Lower lobe of right lung (tissue), 2 donors: ENCODE results near the gene SLC6A1. TPM values are rescaled to one million over a fixed set of nuclear protein-coding genes. Genes with fewer than 3 reads are reported as not detected.
A peak's percentile ranks its signal among the peaks of the same experiment; 100 is the strongest.

Source experiments
- ATAC-seq, 2 donors: fragments of 200-7000 bp; cut with Tn5 transposase; one replicate each; pipeline ENCODE4 v1.9.1; 2020 to 2022; ENCODE audit warnings: mild to moderate bottlenecking in 2 of 2, moderate library complexity in 2 of 2
- DNase-seq: peaks from one replicate; pipeline ENCODE4 v3.0.0-alpha.2; 2020
- H3K27ac ChIP-seq: fragments of 200-600 bp; one replicate; pipeline ENCODE4 v1.8.0; 2022
- H3K27me3 ChIP-seq: fragments of 200-600 bp; one replicate; pipeline ENCODE4 v1.8.0; 2022; ENCODE audit warnings: low read depth
- H3K36me3 ChIP-seq: fragments of 200-600 bp; one replicate; pipeline ENCODE4 v1.8.0; 2022; ENCODE audit warnings: mild to moderate bottlenecking
- H3K4me1 ChIP-seq: fragments of 200-600 bp; one replicate; pipeline ENCODE4 v1.8.0; 2022
- H3K4me3 ChIP-seq: fragments of 200-600 bp; one replicate; pipeline ENCODE4 v1.8.0; 2022; ENCODE audit warnings: mild to moderate bottlenecking
- H3K9me3 ChIP-seq: fragments of 200-600 bp; one replicate; pipeline ENCODE4 v1.8.0; 2022
- intact Hi-C: fragments of 100-400 bp; cut with DNase I; formaldehyde crosslinking; loops from one replicate; pipeline ENCODE4 v1.11.0; 2022
- total RNA-seq: library from RNA; stranded (reverse); fragmentation: NEBNext Ultra II Directional; extraction: Animal tissue kit (Norgen Biotek cat#: 25700); gene quantifications from one replicate; pipeline ENCODE4 v1.2.1, GENCODE V29; 2021
- TF ChIP-seq, protein P1 (sequence below): fragments of 200-600 bp; IDR thresholded peaks from one replicate; pipeline ENCODE4 v1.8.0; 2022; ENCODE audit warnings: antibody characterized with exemption, mild to moderate bottlenecking
- donor health status: DM: no; HTN: yes; CAD: no; lungs with severe emphysema.

SLC6A1 gene
- total RNA-seq, 1 donor from 2014 or later, result 1.8 TPM

DNA sequence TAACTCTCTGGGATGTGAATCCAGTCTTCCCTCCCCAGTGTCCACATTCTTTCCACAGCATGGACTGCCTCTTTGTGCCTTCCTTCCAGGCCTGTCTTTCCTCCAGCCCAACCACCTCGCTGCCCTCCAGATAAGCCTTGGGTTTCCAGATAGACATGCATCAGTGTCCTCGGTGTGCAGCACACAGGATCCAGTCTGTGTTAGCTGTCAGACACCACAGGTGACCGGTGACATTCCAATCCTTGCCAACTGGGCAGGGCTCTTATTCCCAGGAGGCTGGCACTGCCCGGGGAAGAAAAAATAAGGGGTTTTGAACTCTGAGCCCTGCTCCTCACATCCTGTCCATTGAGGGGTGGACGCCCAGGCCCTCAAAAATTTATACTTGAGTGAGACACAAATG lies 6.0 kb upstream of the SLC6A1 start:
- Histone ChIP-seq H3K27me3 (peaks cover 8% of the 10 kb centered on the region), H3K4me1 (peaks cover 18% of the 10 kb centered on the region), H3K27ac (no peak overlapping the region), H3K9me3 (no peaks in the 10 kb centered on the region), H3K4me3 (no peak overlapping the region), H3K36me3 (no peaks in the 10 kb centered on the region)
- intact Hi-C loops, result no loop called here
- ATAC-seq (no peak), DNase-seq (no peak)
- TF ChIP-seq, protein P1, sequence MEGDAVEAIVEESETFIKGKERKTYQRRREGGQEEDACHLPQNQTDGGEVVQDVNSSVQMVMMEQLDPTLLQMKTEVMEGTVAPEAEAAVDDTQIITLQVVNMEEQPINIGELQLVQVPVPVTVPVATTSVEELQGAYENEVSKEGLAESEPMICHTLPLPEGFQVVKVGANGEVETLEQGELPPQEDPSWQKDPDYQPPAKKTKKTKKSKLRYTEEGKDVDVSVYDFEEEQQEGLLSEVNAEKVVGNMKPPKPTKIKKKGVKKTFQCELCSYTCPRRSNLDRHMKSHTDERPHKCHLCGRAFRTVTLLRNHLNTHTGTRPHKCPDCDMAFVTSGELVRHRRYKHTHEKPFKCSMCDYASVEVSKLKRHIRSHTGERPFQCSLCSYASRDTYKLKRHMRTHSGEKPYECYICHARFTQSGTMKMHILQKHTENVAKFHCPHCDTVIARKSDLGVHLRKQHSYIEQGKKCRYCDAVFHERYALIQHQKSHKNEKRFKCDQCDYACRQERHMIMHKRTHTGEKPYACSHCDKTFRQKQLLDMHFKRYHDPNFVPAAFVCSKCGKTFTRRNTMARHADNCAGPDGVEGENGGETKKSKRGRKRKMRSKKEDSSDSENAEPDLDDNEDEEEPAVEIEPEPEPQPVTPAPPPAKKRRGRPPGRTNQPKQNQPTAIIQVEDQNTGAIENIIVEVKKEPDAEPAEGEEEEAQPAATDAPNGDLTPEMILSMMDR, result no peak

DNA sequence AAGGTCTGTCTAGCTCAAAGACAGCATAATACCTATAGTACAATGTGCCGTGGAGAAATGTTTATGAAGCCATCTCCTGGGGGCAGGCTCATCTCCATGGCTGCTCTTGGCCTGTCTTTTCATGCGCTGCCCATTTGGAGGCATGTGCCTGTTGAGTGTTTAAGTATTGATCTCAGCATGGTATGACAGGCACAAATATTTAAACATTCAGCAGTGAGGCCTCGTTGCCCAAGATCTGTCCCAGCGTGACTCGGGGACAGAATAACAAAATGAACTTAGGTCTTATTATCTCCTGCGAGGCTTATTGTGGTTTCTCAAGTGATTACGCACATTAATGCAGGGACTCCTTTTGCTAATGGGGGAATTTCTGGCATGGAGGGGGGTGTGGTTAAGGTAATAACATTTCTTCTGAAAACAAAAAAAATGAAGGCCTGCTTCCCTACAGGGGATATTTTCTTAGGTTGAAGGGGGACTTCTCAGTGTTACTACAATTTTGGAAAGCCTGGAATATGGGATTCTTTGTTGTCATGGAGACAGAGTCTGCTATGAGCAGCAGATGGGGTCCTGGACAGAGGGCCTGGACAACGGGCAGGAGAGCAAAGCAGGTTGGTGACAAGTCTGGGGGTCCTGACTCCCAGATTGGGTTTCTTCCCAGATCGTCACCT lies 4.4 kb upstream of the SLC6A1 start:
- no peak for ATAC-seq

DNA sequence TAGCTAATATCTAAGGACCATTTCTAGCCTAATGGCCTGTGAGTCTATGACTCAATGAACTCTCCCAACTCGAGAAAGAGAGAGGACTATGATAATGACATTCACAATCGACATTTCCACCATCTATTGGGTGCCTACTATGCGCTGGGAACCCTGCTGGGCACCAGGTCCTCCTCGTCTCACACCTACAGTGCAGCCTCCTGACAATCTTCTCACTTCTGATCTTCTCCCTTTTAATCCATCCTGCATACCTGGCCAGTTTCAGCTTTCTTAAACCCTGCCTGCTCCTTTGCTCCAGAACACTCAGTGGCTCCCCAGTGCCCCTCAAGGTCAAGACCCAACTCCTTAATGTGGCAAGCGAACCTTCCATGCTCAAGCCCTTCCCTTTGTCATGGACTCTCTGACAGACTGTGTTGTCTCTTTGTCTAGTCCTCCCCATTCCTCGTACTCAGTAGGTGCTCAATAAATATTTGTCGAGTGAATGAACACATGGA lies 3.5 kb upstream of the SLC6A1 start:
- H3K36me3 ChIP-seq, result no peaks in the 10 kb centered on the region
- intact Hi-C loops, result no loop called here
- H3K4me1 ChIP-seq, result peaks cover 9% of the 10 kb centered on the region
- H3K4me3 ChIP-seq, result no peak overlapping the region
- ATAC-seq, result no peak
- no peak overlapping the region for H3K27ac ChIP-seq
- no peak for DNase-seq
- H3K9me3 ChIP-seq, result no peaks in the 10 kb centered on the region
- TF ChIP-seq, protein P1, result no peak
- peaks cover 28% of the 10 kb centered on the region for H3K27me3 ChIP-seq

More for the DNA sequence above, 4.4 kb upstream of the SLC6A1 start:
- TF ChIP-seq, protein P1, result no peak
- DNase-seq, result no peak
- intact Hi-C loops, result no loop called here
- peaks cover 19% of the 10 kb centered on the region for H3K27me3 ChIP-seq
- no peaks in the 10 kb centered on the region for H3K9me3 ChIP-seq
- H3K36me3 ChIP-seq, result no peaks in the 10 kb centered on the region
- no peak overlapping the region for H3K4me3 ChIP-seq
- H3K4me1 ChIP-seq, result peaks cover 11% of the 10 kb centered on the region
- H3K27ac ChIP-seq, result no peak overlapping the region

DNA sequence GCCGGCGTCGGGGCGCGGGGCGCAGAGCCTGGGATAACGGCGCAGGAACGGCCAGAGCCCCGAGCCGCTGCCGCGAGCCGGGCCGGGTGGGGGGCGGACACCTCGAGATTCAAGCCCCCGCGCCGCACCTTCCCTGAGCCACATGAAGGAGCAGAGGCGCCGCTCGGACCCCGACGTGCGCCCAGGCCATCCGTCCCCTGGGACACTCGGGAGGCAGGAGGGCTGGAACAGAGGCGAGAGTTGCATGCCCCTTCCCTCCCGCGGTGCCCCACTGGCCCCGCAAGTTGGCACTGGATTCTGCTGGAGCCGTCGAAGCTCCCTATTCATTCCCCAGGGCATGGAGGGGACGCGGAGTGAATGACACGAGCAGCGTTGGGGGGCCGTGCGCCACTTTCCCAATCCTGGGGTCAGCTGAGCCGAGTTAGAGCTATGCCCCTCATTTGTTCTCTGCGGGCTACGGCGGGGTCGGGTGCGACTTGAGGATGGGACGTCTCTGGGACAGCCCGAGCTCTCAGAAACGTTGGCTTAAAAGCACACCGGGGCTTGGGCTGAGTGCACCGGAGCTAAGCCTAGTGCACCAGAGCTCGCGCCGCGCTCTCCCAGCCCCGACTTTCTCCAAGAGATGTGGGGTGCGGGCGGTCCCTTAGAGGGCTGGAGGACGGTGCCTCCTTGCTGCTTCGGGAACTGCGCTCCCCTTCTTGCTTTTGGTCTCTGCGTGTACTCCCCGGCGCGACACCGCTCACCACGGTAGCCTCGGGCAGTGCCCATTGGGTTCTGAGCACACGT lies 588 bp downstream of the SLC6A1 start:
- Histone ChIP-seq H3K27me3 (peaks cover 53% of the 10 kb centered on the region), H3K27ac (no peak overlapping the region), H3K36me3 (no peaks in the 10 kb centered on the region), H3K4me3 (peak overlapping the region; percentile 39), H3K9me3 (no peaks in the 10 kb centered on the region), H3K4me1 (peaks cover 9% of the 10 kb centered on the region)
- DNase-seq (no peak), ATAC-seq (no peak)
- TF ChIP-seq, protein P1, result no peak
- intact Hi-C loops, result no loop called here

DNA sequence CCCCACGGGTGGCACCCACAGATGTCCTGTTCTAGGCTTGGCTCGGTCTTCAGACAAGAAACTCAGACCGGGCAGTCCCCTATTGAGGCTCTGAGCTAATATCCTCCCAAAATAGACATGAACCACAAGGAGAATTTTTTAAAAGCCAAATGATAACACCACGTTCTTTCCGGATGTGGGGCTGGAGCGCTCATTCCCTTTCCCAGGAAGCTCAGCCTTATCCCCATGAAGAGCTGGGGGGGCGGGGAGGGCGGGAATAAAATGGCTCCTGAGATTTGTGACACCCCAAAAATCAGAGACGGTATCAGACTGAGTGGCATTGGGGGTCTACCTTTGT lies 1.1 kb downstream of the SLC6A1 start:
- DNase-seq, result no peak
- TF ChIP-seq, protein P1, result no peak
- Histone ChIP-seq H3K4me3 (peak overlapping the region; percentile 39), H3K36me3 (no peaks in the 10 kb centered on the region), H3K27me3 (peaks cover 53% of the 10 kb centered on the region), H3K9me3 (no peaks in the 10 kb centered on the region), H3K27ac (no peak overlapping the region), H3K4me1 (peaks cover 9% of the 10 kb centered on the region)
- intact Hi-C loops, result no loop called here
- no peak for ATAC-seq
